MM.1S (cell line): Measurements from ENCODE around the gene CHRNB4.

ENCODE experiments used
- EZH2phosphoT487 ChIP-seq: fragments of 300-600 bp; sonication (generic); IDR thresholded peaks from 2 replicates; pipeline ENCODE4 v1.6.1; 2018; ENCODE audit warnings: antibody characterized with exemption, low read length
- TF ChIP-seq, protein P1 (sequence below): fragments of 300-600 bp; sonication (generic); IDR thresholded peaks from 2 replicates; pipeline ENCODE4 v1.5.1; 2016; ENCODE audit warnings: antibody characterized with exemption, low read length, mixed read lengths

DNA sequence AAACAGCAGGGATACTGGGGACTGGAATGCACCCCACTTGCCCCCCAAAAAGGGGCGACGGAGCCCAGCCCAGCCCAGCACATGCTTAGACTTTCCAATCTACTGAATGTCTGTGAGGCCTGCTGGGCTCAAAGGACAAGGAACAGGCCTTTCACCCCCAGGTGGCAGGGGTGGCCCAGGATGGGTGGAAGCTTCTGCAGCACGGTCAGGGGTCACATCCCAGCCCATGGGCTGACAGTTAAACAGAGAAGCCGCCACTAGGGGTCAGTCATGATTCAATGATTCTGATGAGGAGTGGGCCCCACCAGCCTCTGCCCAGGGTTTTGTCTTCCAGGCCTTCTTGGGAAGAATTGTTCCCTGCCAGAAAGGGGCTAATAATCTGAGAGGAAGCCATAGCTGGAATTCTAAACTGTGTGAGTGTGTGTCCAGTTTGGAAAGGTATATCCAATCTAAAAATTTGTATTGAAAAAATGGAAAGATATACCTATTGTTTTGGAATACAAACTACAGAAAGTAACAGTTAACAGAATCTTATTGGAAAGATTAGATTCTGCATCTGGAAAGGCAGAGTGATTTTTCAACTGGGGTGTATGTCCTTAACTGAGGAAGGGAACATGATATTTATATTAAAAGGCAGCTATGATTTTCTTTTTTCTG, 2.2 kb downstream of the CHRNB4 start:
- TF ChIP-seq, protein P1, sequence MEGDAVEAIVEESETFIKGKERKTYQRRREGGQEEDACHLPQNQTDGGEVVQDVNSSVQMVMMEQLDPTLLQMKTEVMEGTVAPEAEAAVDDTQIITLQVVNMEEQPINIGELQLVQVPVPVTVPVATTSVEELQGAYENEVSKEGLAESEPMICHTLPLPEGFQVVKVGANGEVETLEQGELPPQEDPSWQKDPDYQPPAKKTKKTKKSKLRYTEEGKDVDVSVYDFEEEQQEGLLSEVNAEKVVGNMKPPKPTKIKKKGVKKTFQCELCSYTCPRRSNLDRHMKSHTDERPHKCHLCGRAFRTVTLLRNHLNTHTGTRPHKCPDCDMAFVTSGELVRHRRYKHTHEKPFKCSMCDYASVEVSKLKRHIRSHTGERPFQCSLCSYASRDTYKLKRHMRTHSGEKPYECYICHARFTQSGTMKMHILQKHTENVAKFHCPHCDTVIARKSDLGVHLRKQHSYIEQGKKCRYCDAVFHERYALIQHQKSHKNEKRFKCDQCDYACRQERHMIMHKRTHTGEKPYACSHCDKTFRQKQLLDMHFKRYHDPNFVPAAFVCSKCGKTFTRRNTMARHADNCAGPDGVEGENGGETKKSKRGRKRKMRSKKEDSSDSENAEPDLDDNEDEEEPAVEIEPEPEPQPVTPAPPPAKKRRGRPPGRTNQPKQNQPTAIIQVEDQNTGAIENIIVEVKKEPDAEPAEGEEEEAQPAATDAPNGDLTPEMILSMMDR, result peak; percentile 70
- TF ChIP-seq EZH2phosphoT487, result no peak
